GM21390 (cell line): Measurements from ENCODE around the gene ST3GAL3.

Source experiments
- ATAC-seq: cut with Tn5 transposase; IDR thresholded peaks from one replicate; pipeline ENCODE4 v1.9.1; 2021; ENCODE audit not compliant: unreplicated experiment

Gene ST3GAL3

DNA sequence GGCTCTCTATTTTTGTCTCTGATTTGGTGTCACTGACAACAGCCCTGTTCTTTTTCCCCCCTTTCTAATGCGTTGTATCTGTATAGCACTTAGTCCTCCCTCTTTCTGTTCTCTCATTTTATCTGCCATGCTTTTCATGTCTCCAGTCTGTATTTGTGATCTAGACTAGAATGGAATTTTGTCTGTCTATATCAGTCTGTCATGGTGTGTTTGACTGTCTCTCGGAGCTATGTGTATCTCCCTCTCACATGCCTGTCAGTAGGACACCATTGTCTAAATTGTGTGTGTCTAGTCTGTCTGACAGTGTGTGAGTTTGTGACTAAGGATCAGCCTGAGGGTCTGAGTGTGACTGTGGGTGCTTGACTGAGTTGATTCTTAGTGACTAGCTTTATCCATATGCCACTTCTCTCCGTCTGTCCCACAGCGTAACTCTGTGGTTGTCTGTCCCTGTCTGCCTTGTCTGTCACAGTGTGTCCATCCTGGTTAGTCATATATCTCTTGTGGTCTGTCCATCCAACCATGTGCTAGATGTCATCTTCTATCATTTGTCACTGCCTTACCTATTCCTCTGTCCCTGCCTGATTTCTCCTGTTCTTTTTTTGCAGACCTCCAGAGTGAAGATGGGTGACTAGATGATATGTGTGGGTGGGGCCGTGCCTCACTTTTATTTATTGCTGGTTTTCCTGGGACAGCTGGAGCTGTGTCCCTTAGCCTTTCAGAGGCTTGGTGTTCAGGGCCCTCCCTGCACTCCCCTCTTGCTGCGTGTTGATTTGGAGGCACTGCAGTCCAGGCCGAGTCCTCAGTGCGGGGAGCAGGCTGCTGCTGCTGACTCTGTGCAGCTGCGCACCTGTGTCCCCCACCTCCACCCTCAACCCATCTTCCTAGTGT lies 270.3 kb downstream of the ST3GAL3 start:
- no peak for ATAC-seq

DNA sequence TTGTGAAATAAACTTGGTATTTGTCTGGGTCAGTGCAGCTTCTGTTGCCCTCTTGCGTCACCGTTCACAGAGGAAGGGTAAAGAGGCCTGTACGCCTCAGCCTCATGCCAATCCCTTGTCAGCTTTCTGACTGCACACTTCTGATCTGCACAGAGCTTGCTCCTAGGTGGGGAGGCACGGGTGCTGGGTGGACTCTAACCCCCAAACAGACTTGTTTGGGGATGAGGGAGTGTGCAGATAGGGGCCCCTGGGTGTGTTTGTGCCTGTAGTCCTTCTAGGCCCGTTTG lies 270.9 kb downstream of the ST3GAL3 start:
- ATAC-seq: no peak

DNA sequence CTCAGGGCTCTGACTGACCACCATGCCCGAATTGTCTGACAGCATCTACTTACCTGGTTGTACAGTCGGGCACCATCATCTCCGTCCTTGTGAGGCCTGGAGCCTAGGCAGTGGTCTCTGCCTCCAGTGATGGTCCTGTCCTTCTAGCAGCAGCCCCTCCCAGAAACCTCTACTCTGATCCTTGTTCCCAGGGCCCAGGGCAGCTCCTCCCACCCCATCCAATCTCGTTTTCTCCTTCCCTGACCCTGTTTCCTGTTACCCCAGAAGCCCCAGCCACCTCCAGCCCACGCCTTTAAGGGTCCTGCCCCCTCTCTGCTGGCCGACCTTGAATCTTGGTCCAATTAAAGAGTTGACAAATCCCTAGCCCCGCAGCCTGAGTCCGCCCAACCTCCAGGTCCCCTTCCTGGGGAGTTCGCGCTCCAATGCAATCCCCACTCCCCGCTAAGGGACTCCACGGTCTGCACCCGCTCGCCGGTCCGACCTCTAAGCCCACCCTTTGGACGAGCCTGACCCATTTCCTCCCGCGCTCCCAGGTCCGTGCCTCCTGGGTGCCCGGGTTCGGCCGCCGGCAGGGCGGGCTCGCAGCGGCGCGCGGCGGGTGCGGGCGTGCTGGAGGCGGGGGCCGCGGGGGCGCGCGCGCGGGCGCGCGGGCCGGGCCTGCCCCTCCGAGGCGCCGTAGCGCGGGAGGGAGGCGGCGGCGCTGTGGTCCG lies 271.4 kb downstream of the ST3GAL3 start, which contains the start of gene B4GALT2:
B4GALT2 (plus strand) TSS at position 660 of the 710 bp plus-strand sequence. CDS start 1,951 bp downstream, outside the sequence.
- ATAC-seq: no peak

DNA sequence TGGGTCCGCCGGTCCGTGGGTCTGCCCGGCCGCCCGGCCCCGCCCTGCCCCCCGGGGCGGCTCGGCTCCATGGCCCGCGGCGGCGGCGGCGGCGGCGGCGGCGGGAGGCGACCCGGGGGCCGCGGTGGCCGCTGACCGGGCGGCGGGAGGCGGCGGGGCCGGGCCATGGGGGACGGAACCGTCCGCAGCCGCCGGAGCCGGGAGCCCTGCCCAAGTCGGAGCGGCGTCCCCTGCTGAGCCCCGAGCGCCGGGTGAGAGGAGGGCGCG lies 271.9 kb downstream of the ST3GAL3 start:
- no peak for ATAC-seq

DNA sequence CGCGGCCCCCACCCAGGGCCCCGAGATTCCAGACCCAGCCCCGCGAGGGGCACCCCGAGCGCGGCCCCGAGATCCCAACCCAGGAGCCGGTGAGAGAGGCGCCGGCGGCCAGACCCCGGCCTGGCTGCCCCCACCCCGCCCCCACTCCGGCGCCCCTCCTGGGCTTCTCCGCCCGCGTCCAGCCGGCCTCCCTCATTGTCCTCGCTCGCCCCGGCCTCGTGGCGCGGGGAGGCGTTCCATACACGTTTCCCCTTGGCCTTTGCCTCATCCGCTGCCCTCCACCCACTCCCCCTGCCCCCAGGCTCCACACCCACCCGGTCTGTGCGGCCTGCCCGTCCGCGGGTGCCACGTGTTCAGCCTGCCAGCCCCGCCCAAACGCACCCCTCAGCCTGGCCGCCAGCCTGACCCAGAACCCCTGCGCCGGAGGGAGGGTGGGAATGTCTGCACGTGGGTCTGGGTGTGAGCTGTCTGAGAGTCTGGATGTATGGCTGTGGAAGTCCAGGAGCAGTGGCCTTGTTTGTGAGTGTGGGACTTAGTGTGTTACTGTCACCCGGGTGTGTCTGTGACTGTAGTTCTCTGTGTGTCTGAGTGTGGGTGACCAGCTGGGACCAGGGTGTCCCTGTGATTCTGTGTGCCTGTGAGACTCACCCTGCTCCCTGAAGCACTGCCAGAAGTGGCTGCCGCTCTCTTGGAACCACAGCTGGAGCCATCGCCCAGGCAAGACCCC lies 272.4 kb downstream of the ST3GAL3 start:
- ATAC-seq: no peak

DNA sequence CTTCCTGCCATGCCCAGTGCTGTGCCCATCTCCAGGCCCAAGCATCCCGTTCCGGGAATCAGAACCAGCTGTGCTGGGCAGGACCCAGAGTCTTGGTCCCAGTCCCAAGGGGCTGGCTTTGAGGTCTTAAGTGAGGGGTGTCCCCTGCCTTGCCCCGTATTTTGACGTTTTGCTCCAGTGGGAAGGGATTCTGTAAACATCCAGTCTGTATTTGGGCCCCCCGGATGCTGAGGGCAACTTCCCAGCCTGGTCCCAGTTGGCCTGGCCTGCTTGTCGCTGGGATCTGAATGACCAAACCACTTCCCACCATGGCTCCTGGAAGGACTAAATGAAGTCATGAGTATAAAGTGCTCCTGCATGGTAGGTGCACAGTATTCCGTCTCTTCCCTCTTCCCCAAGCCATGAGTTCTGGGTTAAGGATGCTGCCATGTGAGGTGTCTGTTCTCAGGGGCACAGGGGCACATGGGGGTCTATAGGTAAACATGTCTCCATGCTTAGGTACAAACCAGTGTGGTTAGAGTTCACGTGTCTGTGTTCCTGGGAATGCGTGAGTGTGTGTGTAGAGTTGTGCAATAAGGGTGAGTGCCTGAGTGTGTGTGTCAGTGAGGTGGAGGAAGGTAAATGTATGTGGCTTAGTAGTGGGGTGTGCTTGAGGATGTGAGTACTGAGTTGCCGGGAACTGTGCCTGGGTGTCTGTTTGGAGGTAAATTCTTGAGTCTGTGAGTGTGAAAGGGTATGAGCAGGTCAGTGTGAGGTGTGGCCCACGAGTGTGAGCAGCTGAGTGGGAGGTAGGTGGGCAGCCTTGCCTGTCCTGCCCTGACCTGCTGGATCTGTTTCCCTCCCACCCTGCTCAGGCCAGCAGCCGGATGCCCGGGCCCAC lies 273.2 kb downstream of the ST3GAL3 start:
- ATAC-seq: no peak
